ENCODE data around the gene FAM200C. TPM values are rescaled to one million over a fixed set of nuclear protein-coding genes. Genes with fewer than 3 reads are reported as not detected.

FAM200C gene
- total RNA-seq, 1 experiment from 2014 or later: 6.3 TPM

DNA sequence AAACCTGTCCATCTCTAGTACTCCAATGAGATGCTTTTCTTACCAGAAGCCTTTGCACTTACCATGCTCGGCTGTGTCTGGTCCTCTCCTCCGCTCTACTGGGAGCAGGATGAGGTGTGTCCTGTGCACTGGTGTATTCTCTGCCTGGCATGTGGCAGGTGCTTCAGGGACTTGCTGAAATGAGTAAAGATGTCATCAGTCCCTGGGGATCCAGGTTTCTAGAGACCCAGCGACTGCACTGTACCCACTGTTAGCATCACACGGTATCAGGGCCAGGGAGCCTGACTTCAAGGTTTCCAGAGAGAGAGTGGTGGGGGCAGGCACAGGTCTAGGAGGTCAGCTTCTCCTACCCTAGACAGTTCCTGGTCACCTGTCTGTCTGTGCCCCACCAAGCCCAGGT lies 32.3 kb upstream of the FAM200C start:
- Histone ChIP-seq H3K9me3 (no peaks in the 10 kb centered on the region), H3K4me3 (no peak overlapping the region), H3K27me3 (no peaks in the 10 kb centered on the region), H3K36me3 (peaks cover 28% of the 10 kb centered on the region)
- no peak for DNase-seq

DNA sequence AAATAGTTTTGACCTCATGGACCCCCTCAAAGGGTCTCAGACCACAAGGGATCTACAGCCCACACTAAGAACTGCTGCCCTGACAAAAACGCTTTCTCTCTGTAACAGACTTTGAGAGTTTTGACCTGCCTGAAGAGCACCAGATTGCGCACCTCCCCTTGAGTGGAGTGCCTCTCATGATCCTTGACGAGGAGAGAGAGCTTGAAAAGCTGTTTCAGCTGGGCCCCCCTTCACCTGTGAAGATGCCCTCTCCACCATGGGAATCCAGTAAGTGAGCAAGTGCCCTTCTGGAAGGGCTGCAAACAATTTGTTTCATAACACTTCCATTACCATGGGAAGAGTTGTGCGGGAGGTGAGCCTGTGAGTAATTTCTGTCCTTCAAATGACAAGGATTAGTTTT lies 27.8 kb upstream of the FAM200C start:
- H3K9me3 ChIP-seq: no peaks in the 10 kb centered on the region
- DNase-seq: no peak
- no peak overlapping the region for H3K4me3 ChIP-seq
- H3K36me3 ChIP-seq: peaks cover 74% of the 10 kb centered on the region
- no peaks in the 10 kb centered on the region for H3K27me3 ChIP-seq

DNA sequence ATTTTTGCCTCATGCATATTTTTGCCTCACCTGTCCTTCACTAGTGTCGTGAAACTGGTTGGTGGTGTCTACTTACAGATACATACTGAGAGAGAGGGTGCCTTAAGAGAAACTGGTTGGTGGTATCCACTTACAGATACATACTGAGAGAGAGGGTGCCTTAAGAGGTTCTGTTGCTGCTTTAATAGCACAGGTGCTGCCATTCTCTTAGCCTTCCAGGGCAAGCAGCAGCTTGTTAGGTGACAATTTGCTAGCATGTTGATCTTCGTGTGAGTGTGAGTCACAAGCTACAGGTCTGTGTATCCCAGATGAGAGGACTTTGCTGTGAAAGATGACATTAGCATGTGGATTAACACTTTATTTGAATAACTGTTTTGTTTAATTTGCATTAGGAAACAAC lies 23.2 kb upstream of the FAM200C start:
- DNase-seq: no peak
- Histone ChIP-seq H3K27me3 (no peaks in the 10 kb centered on the region), H3K4me3 (peak overlapping the region; percentile 72), H3K36me3 (peaks cover 60% of the 10 kb centered on the region), H3K9me3 (no peaks in the 10 kb centered on the region)

DNA sequence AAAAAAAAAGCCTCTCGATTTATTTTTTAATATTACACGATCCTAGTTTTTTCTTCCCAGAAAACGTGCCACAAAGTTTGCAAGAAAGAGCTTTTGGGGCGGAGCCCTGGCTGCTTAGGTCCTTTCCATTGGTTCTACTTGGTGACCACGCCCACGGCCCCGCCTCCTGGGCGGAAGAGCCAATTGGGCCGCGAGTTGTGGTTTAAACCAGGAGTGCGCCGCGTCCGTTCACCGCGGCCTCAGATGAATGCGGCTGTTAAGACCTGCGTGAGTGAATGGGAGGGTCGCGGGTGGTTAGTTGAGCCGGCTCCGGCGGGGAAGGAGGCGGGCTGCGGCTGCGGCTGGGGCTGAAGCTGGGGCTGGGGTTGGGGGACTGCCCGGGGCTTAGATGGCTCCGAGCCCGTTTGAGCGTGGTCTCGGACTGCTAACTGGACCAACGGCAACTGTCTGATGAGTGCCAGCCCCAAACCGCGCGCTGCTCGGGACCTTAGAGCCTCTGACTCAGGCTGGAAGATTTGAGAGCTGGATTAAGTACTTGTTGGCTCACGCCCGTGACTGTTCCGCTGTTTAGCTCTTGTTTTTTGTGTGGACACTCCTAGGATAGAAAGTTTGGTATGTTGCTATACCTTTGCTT lies 21.9 kb upstream of the FAM200C start, which contains the start of gene PTTG1:
Gene PTTG1 (plus strand): TSS at position 231 of the 634 bp plus-strand sequence. CDS start 458 bp downstream, outside the sequence.
- Histone ChIP-seq H3K27me3 (no peaks in the 10 kb centered on the region), H3K36me3 (peaks cover 46% of the 10 kb centered on the region), H3K9me3 (no peaks in the 10 kb centered on the region), H3K4me3 (peak within 1 kb of the TSS; percentile 72)
- DNase-seq: peak; percentile 99

DNA sequence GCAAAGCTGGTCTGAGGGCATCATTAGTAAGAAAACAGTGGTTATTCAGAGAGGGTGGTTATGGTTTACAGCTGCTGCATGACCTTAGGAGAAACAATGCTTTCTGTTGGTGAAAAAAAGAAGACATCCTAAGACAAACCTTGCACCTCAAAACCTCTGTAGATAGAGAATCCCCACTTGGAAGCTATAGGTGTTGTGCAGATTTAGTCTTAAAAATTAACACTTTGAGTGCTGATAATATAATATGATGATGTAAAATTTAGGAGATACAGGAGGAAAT lies 20.4 kb upstream of the FAM200C start:
- DNase-seq: no peak
- Histone ChIP-seq H3K27me3 (no peaks in the 10 kb centered on the region), H3K4me3 (no peak overlapping the region), H3K36me3 (peaks cover 31% of the 10 kb centered on the region), H3K9me3 (no peaks in the 10 kb centered on the region)

DNA sequence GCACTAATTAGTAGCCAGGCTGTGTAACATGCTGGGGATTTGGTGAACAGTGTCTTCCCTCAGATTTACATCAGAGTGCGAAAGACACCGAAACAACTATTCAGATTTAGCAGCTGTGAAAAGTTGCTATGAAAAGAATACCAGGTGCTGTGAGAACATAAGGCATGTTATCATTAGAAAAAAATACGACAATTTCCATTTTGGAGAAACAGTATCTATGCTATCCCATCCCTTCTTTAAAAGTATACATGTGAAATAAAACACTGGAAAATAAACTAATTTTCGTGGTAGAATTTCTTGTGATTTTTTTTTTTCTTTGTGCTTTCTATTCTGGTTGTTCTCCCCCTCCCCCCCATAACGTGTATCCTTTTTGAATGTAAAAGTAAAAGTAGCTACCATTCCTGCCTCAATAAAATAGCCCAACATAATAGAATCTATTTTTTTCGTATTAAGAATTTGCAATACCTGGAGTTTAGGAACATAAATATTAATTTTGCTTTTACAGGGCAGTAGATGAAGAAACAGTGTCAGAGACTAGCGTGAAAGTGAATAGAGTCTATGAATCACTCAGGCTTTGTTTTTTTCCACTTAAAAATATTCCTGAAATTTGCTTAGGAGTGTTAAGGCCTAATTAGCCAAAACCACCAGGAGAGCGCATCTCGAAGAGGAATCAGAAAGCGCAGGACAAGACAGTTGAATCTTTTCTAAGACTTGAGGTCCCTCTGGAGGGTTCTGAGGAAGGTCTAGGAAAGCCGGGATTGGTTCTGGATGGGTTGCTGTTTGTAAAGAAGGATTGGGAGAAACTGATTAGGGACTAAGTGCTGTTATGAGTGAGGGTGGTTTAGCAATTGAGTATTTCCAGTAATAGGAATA lies 19.8 kb upstream of the FAM200C start:
- H3K4me3 ChIP-seq: peak overlapping the region; percentile 76
- no peak for DNase-seq
- no peaks in the 10 kb centered on the region for H3K9me3 ChIP-seq
- H3K36me3 ChIP-seq: peaks cover 30% of the 10 kb centered on the region
- no peaks in the 10 kb centered on the region for H3K27me3 ChIP-seq

DNA sequence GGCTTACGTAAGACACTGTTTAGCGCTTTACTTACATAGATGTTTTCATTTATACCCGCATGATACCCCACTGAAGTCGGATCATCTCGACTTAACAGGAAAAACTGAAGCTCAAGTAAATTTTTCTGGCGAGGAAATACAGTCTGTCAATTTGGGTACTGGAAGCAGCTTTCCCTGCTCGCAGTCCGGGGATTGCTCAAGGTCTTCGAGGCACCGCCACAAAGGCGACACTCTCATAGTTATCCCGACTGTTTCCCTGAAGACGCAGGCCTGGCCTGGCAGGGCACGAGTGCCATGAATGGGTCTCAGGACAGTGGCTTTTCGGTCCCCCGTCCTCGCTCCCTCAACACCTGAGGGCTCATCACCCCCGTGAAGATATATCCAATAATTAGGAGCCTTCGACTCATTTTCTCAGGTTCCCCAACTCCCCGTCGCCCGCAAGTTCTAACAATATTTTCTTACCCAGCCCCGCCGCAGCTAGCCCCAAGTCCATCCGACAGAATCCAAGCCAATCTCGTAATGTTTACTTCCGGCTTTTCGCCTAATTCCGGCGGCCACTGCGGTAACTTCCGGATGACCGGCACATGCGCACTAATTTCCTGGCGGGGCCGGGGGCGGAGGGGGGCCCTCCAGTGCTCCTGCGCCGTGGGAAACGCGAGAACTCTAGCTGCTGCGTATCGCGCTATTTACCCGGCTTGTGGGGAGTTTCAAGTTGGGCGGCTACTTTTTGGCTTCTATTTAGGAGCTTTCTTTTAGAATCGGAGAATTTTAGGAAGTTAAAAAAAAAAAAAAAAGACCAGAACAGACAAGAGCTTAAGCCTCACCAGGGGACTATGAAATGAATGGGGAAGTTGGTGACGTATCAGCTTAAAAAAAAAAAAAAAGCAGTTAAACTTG lies 19.0 kb upstream of the FAM200C start, which contains the start of gene SLU7:
Gene SLU7 (minus strand): TSS at position 521 of the 897 bp plus-strand sequence. CDS start 3,787 bp downstream, outside the sequence.
- DNase-seq: peak; percentile 98
- Histone ChIP-seq H3K9me3 (no peaks in the 10 kb centered on the region), H3K27me3 (no peaks in the 10 kb centered on the region), H3K4me3 (peak within 1 kb of the TSS; percentile 76), H3K36me3 (peaks cover 30% of the 10 kb centered on the region)

DNA sequence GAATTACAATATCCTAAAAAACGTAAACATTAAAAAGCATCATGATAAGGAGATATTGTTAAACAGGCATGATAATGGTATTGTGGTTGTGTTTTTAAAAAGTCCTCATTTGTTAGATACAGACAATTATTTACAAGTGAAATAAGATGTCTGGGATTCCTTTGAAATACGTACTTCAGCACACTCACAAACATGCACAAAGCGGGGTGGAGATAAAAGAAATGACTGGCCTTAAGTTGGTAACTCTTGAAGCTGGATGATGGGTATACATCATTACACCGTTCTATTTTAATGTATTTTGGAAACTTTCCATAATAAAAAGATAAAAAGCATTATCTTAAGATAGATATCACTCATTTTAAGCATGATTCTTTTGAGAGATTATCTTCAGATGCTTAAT lies 1.0 kb downstream of the FAM200C start:
- Histone ChIP-seq H3K4me3 (peak overlapping the region; percentile 70), H3K27me3 (no peaks in the 10 kb centered on the region), H3K36me3 (peaks cover 26% of the 10 kb centered on the region), H3K9me3 (no peaks in the 10 kb centered on the region)
- DNase-seq: no peak

DNA sequence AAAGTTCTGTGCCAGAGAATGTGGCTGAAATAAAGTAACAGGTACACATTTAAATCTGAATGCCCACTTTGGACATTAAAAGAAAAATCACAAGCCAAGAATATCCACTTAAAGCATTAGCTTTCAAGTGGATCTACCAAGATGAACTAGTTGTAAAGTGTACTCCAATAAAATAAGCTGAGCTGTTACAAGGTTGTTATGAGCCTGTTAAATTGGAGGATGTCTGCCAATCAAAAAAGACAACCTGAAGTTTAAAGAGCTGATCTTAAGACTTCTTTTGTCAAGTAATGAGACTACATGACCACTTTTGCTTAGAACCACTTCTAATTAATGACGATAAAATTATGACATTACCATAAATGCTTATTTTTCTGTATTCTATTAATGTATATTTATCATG lies 2.4 kb downstream of the FAM200C start:
- no peak for DNase-seq
- no peaks in the 10 kb centered on the region for H3K9me3 ChIP-seq
- H3K27me3 ChIP-seq: no peaks in the 10 kb centered on the region
- H3K4me3 ChIP-seq: no peak overlapping the region
- H3K36me3 ChIP-seq: peaks cover 15% of the 10 kb centered on the region

DNA sequence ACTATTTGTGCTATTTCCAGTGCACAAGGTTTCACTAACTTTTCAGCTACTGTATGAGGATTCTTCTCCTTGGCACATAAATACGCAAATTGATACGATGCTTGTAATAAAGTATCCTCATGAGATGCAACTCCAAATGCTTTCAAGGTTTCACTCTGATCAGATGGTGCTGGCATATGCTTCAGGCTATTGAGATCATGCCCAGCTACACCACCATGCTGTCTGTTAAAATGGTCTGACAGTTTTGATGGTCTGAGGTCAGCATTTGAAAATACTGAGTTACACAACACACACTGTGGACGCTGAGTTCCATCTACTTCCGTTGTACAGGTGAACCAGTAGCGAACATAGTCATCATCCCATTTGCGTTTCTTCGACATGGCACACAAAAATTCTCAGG lies 4.7 kb downstream of the FAM200C start:
- Histone ChIP-seq H3K4me3 (no peak overlapping the region), H3K36me3 (0 out of 2 replicates have a peak, but pooled peaks cover 2% of the 10 kb centered on the region)
- DNase-seq: no peak

DNA sequence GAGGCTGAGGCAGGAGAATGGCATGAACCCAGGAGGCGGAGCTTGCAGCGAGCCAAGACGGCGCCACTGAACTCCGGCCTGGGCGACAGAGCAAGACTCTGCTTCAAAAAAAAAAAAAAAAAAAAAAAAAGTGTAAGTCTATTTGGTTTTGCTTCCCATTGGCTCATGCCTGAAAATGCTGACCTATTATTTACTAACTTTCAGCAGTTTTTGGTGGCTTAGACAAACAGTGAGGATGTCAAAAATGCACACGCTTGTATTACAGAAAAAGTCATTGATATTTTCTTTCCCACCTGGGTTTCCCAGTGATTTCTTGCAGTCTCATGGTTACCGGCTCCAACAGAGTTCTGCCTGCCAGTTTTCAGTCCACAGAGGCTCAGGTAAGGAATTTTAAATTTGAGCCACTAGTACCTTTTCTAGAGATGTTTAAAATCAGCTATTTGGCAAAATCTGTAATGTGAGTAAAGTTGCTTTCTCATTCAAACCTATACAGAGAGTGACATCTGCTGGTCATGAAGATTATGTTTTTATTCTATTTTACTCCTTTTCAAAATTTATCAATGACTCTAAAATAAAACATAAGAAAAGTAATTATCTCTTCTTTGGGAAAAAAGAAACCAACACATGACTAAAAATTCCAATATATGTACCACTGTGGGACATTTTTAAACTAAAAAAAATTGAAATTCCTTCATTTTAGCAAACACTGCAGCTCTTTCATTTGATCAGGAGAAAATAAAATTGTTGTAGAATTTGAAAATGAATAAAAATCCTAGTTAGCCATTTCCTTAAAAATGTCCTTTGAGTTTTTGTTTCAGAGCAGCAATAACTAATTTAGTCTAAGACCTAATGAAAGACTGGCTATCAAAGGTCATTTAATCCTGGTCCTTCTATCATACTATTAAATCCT lies 8.8 kb downstream of the FAM200C start:
- DNase-seq: no peak
- H3K36me3 ChIP-seq: 0 out of 2 replicates have a peak, but pooled peaks cover 2% of the 10 kb centered on the region
- no peaks in the 10 kb centered on the region for H3K27me3 ChIP-seq
- no peak overlapping the region for H3K4me3 ChIP-seq
- peaks cover 12% of the 10 kb centered on the region for H3K9me3 ChIP-seq

More for the DNA sequence above, 4.7 kb downstream of the FAM200C start:
- Histone ChIP-seq H3K9me3 (no peaks in the 10 kb centered on the region), H3K27me3 (no peaks in the 10 kb centered on the region)

DNA sequence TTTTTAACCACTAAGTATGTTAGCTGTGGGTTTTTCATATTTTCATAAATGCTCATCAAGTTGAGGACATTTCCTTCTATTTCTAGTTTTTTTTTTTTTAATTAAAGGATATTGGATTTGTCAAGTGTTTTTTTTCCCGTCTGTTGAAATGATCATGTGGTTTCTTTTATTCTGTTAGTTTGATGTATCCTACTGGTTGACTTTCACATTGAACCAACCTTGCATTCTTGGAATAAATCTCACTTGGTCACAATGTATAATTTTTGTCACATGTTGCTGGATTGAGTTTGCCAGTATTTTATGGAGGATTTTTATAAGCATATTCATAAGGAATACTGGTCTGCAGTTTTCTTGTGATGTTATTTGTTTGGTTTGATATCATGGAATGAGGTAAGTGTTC lies 12.4 kb downstream of the FAM200C start:
- Histone ChIP-seq H3K9me3 (peaks cover 12% of the 10 kb centered on the region), H3K36me3 (no peaks in the 10 kb centered on the region), H3K27me3 (no peaks in the 10 kb centered on the region; the same call in 1 of the 2 replicates), H3K4me3 (no peak overlapping the region)
- no peak for DNase-seq

DNA sequence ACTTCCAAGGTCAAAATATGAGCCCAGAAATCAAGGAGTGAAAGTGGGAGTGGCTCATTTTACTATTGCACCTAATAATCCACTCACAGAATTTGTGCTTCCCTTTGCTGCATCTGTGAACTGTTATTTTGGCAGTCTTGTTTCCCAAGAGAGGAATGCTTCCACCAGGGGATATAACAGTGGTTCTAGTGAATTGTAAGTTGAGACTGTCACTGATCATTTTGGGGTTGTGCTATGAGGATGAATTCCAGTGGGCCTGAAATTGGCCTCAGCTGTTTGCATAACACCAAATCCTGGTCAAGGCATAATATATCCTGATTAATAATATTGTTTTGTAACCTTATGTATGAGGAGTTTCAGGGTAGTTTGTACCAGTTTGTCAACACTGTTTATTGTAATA lies 14.4 kb downstream of the FAM200C start:
- H3K27me3 ChIP-seq: peaks cover 4% of the 10 kb centered on the region
- no peak for DNase-seq
- peaks cover 12% of the 10 kb centered on the region for H3K9me3 ChIP-seq
- no peak overlapping the region for H3K4me3 ChIP-seq
- H3K36me3 ChIP-seq: no peaks in the 10 kb centered on the region

DNA sequence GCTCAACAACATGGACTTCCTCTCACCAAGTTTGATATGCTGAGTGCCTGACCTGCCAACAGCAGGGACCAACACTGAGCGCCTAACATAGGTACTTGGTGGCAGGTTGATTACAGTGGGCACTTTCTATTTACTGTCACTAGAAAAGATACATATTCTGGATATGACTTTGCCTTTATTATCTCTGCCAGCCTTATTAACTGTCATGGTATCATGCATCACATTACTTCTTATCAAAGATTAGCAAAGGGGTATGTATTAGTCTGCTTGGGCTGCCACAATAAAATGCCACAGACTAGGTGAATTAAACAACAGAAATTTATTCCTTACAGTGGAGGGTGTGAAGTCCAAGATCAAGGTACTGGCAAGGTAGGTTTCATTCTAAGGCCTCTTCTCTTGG lies 15.2 kb downstream of the FAM200C start:
- no peaks in the 10 kb centered on the region for H3K36me3 ChIP-seq
- DNase-seq: no peak
- no peak overlapping the region for H3K4me3 ChIP-seq
- peaks cover 4% of the 10 kb centered on the region for H3K27me3 ChIP-seq
- H3K9me3 ChIP-seq: peaks cover 12% of the 10 kb centered on the region

DNA sequence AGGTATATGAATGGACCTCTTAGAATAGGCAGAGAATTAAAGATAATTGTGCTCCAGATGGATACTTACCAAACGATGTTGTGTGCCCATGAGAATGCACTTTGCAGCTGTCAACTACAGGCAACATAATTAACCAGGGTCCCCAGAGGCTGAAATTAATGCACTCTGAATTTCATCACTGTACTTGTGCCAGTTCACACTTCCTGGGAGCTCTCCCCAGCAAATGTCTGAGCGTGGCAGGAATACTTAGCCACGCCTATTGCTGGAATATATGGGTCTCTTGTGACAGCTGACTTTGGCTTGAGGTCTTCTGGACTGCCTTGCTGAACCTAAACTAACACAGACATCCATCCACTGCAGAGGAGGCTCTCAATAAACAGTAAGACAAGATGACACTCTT lies 17.5 kb downstream of the FAM200C start:
- peaks cover 13% of the 10 kb centered on the region for H3K27me3 ChIP-seq
- H3K36me3 ChIP-seq: no peaks in the 10 kb centered on the region
- peaks cover 2% of the 10 kb centered on the region; the same call in 1 of the 2 replicates for H3K9me3 ChIP-seq
- no peak for DNase-seq
- H3K4me3 ChIP-seq: no peak overlapping the region

DNA sequence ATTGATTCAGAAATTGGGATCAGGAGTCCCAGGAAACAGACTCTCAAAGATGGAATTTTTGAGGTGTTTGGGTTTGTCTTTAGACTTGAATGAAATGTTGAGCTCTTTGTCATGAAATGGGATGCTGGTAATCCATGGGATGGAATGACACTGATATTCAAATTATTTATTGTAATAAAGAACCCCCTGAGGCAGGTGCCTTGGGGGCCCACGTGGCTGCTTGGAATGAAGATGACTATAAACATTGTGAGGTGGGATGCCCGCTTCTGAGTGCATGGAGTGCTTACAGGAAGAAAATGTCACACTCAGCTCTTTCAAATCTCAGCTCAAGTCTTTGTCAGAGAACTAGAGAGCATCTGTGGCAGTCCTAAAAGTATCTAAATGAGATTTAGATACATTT lies 19.8 kb downstream of the FAM200C start:
- H3K36me3 ChIP-seq: no peaks in the 10 kb centered on the region
- no peaks in the 10 kb centered on the region for H3K9me3 ChIP-seq
- peaks cover 31% of the 10 kb centered on the region for H3K27me3 ChIP-seq
- no peak for DNase-seq
- no peak overlapping the region for H3K4me3 ChIP-seq

Measured in MG63 (cell line).